ENCODE data around the gene C1QTNF9.
"Not testable (repeated sequence)": the region's sequence is repeated elsewhere in the genome, so short reads cannot be mapped to it uniquely, and the experiment has no call there.

C1QTNF9 gene

DNA sequence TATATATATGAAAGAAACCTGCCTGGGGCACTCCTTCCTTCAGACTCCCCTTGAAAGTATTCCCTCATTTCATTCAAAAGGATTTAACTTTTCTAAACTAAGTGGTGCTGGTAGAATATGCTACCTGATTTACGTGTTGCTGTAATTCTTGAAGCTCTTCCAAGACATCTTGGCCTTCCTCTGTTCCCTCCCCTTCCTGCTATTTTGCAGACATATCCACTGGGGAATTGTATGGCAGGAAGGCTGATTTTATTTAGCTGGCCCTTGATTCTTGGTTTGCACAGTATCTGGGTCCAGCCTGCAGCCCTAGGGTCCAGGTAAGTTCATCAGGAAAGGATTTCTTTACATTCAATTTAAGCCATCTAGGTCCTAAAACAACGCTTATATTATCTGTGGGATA is at the start of gene C1QTNF9:
C1QTNF9 (plus strand) TSS at position 281 of the 400 bp plus-strand sequence. CDS start 6,424 bp downstream, outside the sequence.
- H3K4me3 ChIP-seq (ENCODE audit: low read length in 2 of 2); H3K27me3 ChIP-seq (ENCODE audit: control insufficient read depth in 2 of 2, insufficient read depth in 2 of 2, low read length in 2 of 2); H3K9ac ChIP-seq (ENCODE audit: low read depth in 1 of 2, low read length in 2 of 2); H3K4me1 ChIP-seq (ENCODE audit: control insufficient read depth in 2 of 2, insufficient read depth in 2 of 2, low read length in 2 of 2); H3K36me3 ChIP-seq (ENCODE audit: control insufficient read depth in 2 of 2, insufficient read depth in 2 of 2, low read length in 2 of 2); H3K27ac ChIP-seq (ENCODE audit: low read depth in 2 of 2, low read length in 2 of 2); H3K9me3 ChIP-seq (ENCODE audit: control insufficient read depth in 2 of 2, low read length in 2 of 2): not testable (repeated sequence)

- peaks cover 0 to 10% of the 10 kb centered on the region in 2 donors for H3K4me1 ChIP-seq (ENCODE audit: control insufficient read depth in 2 of 2, insufficient read depth in 2 of 2, low read length in 2 of 2)
- H3K9me3 ChIP-seq (ENCODE audit: control insufficient read depth in 2 of 2, low read length in 2 of 2), result no peaks in the 10 kb centered on the region
- H3K27ac ChIP-seq (ENCODE audit: low read depth in 2 of 2, low read length in 2 of 2), result no peak overlapping the region
- no peaks in the 10 kb centered on the region for H3K27me3 ChIP-seq (ENCODE audit: control insufficient read depth in 2 of 2, insufficient read depth in 2 of 2, low read length in 2 of 2)
- H3K9ac ChIP-seq (ENCODE audit: low read depth in 1 of 2, low read length in 2 of 2), result no peak overlapping the region
- no peak overlapping the region for H3K4me3 ChIP-seq (ENCODE audit: low read length in 2 of 2)
- H3K36me3 ChIP-seq (ENCODE audit: control insufficient read depth in 2 of 2, insufficient read depth in 2 of 2, low read length in 2 of 2), result peaks cover 2 to 9% of the 10 kb centered on the region in 2 donors
Observed at GRCh38 chr13:24261566-24261965, 47.8 kb upstream of the C1QTNF9 start.

DNA sequence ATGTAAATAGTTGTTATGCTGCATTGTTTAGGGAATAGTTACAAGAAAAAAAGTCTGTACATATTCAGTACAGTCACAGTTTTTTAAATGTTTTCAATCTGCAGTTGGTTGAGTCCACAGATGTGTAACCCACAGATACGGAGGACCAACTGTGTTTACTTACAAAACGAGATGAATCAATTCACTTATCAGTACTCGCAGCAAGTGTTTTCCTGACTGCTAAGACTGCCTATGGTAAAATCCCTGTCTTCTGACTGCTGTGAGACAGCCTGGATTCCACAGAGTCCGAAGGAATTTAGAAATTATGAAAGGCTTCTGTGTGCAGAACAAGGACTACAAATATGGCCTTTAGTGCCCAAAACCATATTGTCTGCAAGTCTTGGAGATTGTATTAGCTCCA is 45.7 kb upstream of the C1QTNF9 start:
- H3K9ac ChIP-seq (ENCODE audit: low read depth in 1 of 2, low read length in 2 of 2), result no peak overlapping the region
- no peaks in the 10 kb centered on the region for H3K9me3 ChIP-seq (ENCODE audit: control insufficient read depth in 2 of 2, low read length in 2 of 2)
- peaks cover 2 to 5% of the 10 kb centered on the region in 2 donors for H3K36me3 ChIP-seq (ENCODE audit: control insufficient read depth in 2 of 2, insufficient read depth in 2 of 2, low read length in 2 of 2)
- H3K4me3 ChIP-seq (ENCODE audit: low read length in 2 of 2), result no peak overlapping the region
- peaks cover 0 to 10% of the 10 kb centered on the region in 2 donors for H3K4me1 ChIP-seq (ENCODE audit: control insufficient read depth in 2 of 2, insufficient read depth in 2 of 2, low read length in 2 of 2)
- no peak overlapping the region for H3K27ac ChIP-seq (ENCODE audit: low read depth in 2 of 2, low read length in 2 of 2)
- H3K27me3 ChIP-seq (ENCODE audit: control insufficient read depth in 2 of 2, insufficient read depth in 2 of 2, low read length in 2 of 2), result no peaks in the 10 kb centered on the region

DNA sequence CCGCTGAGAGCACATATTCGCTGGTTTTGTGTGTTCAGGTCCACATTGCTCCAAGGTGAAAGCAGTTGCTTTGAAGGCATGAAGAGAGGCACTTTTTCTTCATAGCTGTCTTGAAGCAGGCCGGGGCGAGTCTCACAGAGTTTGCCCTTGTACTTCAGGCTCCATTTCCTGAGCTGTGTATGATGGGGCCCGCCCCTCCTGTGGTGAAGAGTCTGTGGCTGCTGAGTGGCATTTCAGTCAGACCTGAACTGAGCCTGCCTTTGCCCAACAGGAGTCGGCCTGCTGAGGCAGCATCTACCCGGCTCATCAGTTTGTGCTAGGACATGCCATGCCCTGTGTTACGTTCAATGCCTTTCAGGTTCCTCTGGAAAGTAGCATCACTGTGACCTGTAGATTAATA is 44.4 kb upstream of the C1QTNF9 start:
- no peaks in the 10 kb centered on the region for H3K27me3 ChIP-seq (ENCODE audit: control insufficient read depth in 2 of 2, insufficient read depth in 2 of 2, low read length in 2 of 2)
- no peak overlapping the region for H3K9ac ChIP-seq (ENCODE audit: low read depth in 1 of 2, low read length in 2 of 2)
- peaks cover 0 to 10% of the 10 kb centered on the region in 2 donors for H3K4me1 ChIP-seq (ENCODE audit: control insufficient read depth in 2 of 2, insufficient read depth in 2 of 2, low read length in 2 of 2)
- H3K36me3 ChIP-seq (ENCODE audit: control insufficient read depth in 2 of 2, insufficient read depth in 2 of 2, low read length in 2 of 2), result peaks cover 2 to 5% of the 10 kb centered on the region in 2 donors
- peak overlapping the region in 1 of 2 donors; percentile 12 for H3K27ac ChIP-seq (ENCODE audit: low read depth in 2 of 2, low read length in 2 of 2)
- no peak overlapping the region for H3K4me3 ChIP-seq (ENCODE audit: low read length in 2 of 2)
- no peaks in the 10 kb centered on the region for H3K9me3 ChIP-seq (ENCODE audit: control insufficient read depth in 2 of 2, low read length in 2 of 2)

DNA sequence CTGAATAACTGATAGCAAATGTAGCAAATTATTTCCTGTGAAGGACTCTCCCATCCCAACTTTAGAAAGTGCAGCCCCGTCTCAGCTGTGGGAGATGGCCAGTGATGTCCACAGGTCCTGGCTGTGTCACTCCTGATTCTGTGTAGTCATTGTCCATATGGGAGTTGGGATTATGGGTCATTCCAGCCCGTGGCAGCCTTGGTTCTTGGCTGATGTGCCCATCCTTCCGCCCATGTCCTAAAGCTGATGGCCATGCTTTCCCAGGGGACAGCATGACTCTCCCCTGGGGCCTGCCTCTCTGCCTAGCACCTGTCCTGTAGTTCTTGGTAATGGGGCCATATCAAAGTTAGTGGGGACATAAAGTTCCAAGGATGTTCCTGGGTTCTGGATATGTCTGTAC is 43.9 kb upstream of the C1QTNF9 start:
- no peak overlapping the region for H3K4me3 ChIP-seq (ENCODE audit: low read length in 2 of 2)
- H3K4me1 ChIP-seq (ENCODE audit: control insufficient read depth in 2 of 2, insufficient read depth in 2 of 2, low read length in 2 of 2), result peaks cover under 1 to 9% of the 10 kb centered on the region in 2 donors
- no peak overlapping the region for H3K27ac ChIP-seq (ENCODE audit: low read depth in 2 of 2, low read length in 2 of 2)
- peak overlapping the region in 1 of 2 donors; percentile 17 for H3K9ac ChIP-seq (ENCODE audit: low read depth in 1 of 2, low read length in 2 of 2)
- peaks cover 2 to 5% of the 10 kb centered on the region in 2 donors for H3K36me3 ChIP-seq (ENCODE audit: control insufficient read depth in 2 of 2, insufficient read depth in 2 of 2, low read length in 2 of 2)
- H3K9me3 ChIP-seq (ENCODE audit: control insufficient read depth in 2 of 2, low read length in 2 of 2), result no peaks in the 10 kb centered on the region
- H3K27me3 ChIP-seq (ENCODE audit: control insufficient read depth in 2 of 2, insufficient read depth in 2 of 2, low read length in 2 of 2), result no peaks in the 10 kb centered on the region

GRCh38 chr13:24267274-24267673 is 42.1 kb upstream of the C1QTNF9 start:
- peak overlapping the region in 1 of 2 donors; percentile 11 for H3K9ac ChIP-seq (ENCODE audit: low read depth in 1 of 2, low read length in 2 of 2)
- no peak overlapping the region for H3K4me3 ChIP-seq (ENCODE audit: low read length in 2 of 2)
- no peaks in the 10 kb centered on the region for H3K9me3 ChIP-seq (ENCODE audit: control insufficient read depth in 2 of 2, low read length in 2 of 2)
- H3K27me3 ChIP-seq (ENCODE audit: control insufficient read depth in 2 of 2, insufficient read depth in 2 of 2, low read length in 2 of 2), result no peaks in the 10 kb centered on the region
- H3K36me3 ChIP-seq (ENCODE audit: control insufficient read depth in 2 of 2, insufficient read depth in 2 of 2, low read length in 2 of 2), result peaks cover 2 to 5% of the 10 kb centered on the region in 2 donors
- peaks cover 17 to 18% of the 10 kb centered on the region in 2 donors for H3K4me1 ChIP-seq (ENCODE audit: control insufficient read depth in 2 of 2, insufficient read depth in 2 of 2, low read length in 2 of 2)
- peak overlapping the region; percentile 50 to 54 for H3K27ac ChIP-seq (ENCODE audit: low read depth in 2 of 2, low read length in 2 of 2)

DNA sequence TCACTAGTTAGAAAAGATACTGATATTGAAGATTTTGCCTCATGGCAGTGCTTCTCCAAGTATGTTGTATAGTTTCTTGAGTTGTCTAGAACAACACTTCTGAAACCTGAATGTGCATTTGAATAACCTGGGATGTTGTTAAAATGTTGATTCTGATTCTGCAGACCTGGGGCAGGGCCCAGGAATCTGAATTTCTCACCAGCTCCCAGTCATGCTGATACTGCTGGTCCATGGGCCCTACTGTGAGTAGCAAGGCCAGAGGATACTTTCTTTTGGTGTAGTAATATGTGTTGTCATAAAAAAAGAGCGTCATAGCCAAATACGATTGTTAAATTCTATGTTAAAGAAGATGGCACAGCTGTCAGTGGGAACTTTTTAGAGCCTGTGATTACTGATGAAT is 41.6 kb upstream of the C1QTNF9 start:
- H3K9ac ChIP-seq (ENCODE audit: low read depth in 1 of 2, low read length in 2 of 2), result no peak overlapping the region
- peaks cover 2 to 5% of the 10 kb centered on the region in 2 donors for H3K36me3 ChIP-seq (ENCODE audit: control insufficient read depth in 2 of 2, insufficient read depth in 2 of 2, low read length in 2 of 2)
- H3K9me3 ChIP-seq (ENCODE audit: control insufficient read depth in 2 of 2, low read length in 2 of 2), result no peaks in the 10 kb centered on the region
- peaks cover 22 to 23% of the 10 kb centered on the region in 2 donors for H3K4me1 ChIP-seq (ENCODE audit: control insufficient read depth in 2 of 2, insufficient read depth in 2 of 2, low read length in 2 of 2)
- no peak overlapping the region for H3K4me3 ChIP-seq (ENCODE audit: low read length in 2 of 2)
- H3K27me3 ChIP-seq (ENCODE audit: control insufficient read depth in 2 of 2, insufficient read depth in 2 of 2, low read length in 2 of 2), result no peaks in the 10 kb centered on the region
- H3K27ac ChIP-seq (ENCODE audit: low read depth in 2 of 2, low read length in 2 of 2), result peak overlapping the region in 1 of 2 donors; percentile 3

GRCh38 chr13:24269821-24270220 is 39.6 kb upstream of the C1QTNF9 start:
- no peaks in the 10 kb centered on the region for H3K9me3 ChIP-seq (ENCODE audit: control insufficient read depth in 2 of 2, low read length in 2 of 2)
- H3K4me3 ChIP-seq (ENCODE audit: low read length in 2 of 2), result no peak overlapping the region
- peak overlapping the region in 1 of 2 donors; percentile 93 for H3K27ac ChIP-seq (ENCODE audit: low read depth in 2 of 2, low read length in 2 of 2)
- no peaks in the 10 kb centered on the region for H3K27me3 ChIP-seq (ENCODE audit: control insufficient read depth in 2 of 2, insufficient read depth in 2 of 2, low read length in 2 of 2)
- peaks cover 29 to 31% of the 10 kb centered on the region in 2 donors for H3K4me1 ChIP-seq (ENCODE audit: control insufficient read depth in 2 of 2, insufficient read depth in 2 of 2, low read length in 2 of 2)
- H3K36me3 ChIP-seq (ENCODE audit: control insufficient read depth in 2 of 2, insufficient read depth in 2 of 2, low read length in 2 of 2), result peaks cover 2 to 5% of the 10 kb centered on the region in 2 donors
- no peak overlapping the region for H3K9ac ChIP-seq (ENCODE audit: low read depth in 1 of 2, low read length in 2 of 2)

GRCh38 chr13:24270639-24271141 is 38.7 kb upstream of the C1QTNF9 start:
- H3K9ac ChIP-seq (ENCODE audit: low read depth in 1 of 2, low read length in 2 of 2), result peak overlapping the region; percentile 42 to 72
- H3K27ac ChIP-seq (ENCODE audit: low read depth in 2 of 2, low read length in 2 of 2), result peak overlapping the region; percentile 84 to 93
- no peaks in the 10 kb centered on the region for H3K27me3 ChIP-seq (ENCODE audit: control insufficient read depth in 2 of 2, insufficient read depth in 2 of 2, low read length in 2 of 2)
- peak overlapping the region; percentile 63 to 69 for H3K4me3 ChIP-seq (ENCODE audit: low read length in 2 of 2)
- H3K36me3 ChIP-seq (ENCODE audit: control insufficient read depth in 2 of 2, insufficient read depth in 2 of 2, low read length in 2 of 2), result peaks cover 0 to 1% of the 10 kb centered on the region in 2 donors
- H3K4me1 ChIP-seq (ENCODE audit: control insufficient read depth in 2 of 2, insufficient read depth in 2 of 2, low read length in 2 of 2), result peaks cover 30 to 31% of the 10 kb centered on the region in 2 donors
- H3K9me3 ChIP-seq (ENCODE audit: control insufficient read depth in 2 of 2, low read length in 2 of 2), result no peaks in the 10 kb centered on the region

- H3K36me3 ChIP-seq (ENCODE audit: control insufficient read depth in 2 of 2, insufficient read depth in 2 of 2, low read length in 2 of 2), result no peaks in the 10 kb centered on the region
- no peaks in the 10 kb centered on the region for H3K9me3 ChIP-seq (ENCODE audit: control insufficient read depth in 2 of 2, low read length in 2 of 2)
- H3K9ac ChIP-seq (ENCODE audit: low read depth in 1 of 2, low read length in 2 of 2), result peak overlapping the region; percentile 72 to 74
- peak overlapping the region; percentile 84 to 93 for H3K27ac ChIP-seq (ENCODE audit: low read depth in 2 of 2, low read length in 2 of 2)
- no peaks in the 10 kb centered on the region for H3K27me3 ChIP-seq (ENCODE audit: control insufficient read depth in 2 of 2, insufficient read depth in 2 of 2, low read length in 2 of 2)
- peaks cover 30 to 31% of the 10 kb centered on the region in 2 donors for H3K4me1 ChIP-seq (ENCODE audit: control insufficient read depth in 2 of 2, insufficient read depth in 2 of 2, low read length in 2 of 2)
- peak overlapping the region; percentile 63 to 69 for H3K4me3 ChIP-seq (ENCODE audit: low read length in 2 of 2)
Observed at GRCh38 chr13:24271231-24271600, 38.2 kb upstream of the C1QTNF9 start.
